Neutrophil (primary cell): ENCODE measurements around the gene MUC5B.

Experiments
- H3K27ac ChIP-seq: fragments of 200-600 bp; sonication (generic); 2 replicates; pipeline ENCODE4 v1.5.1; 2016; ENCODE audit warnings: mild to moderate bottlenecking, moderate library complexity
- H3K27me3 ChIP-seq: fragments of 200-600 bp; sonication (generic); 2 replicates; pipeline ENCODE4 v1.6.0; 2016; ENCODE audit warnings: mild to moderate bottlenecking
- H3K36me3 ChIP-seq: fragments of 200-600 bp; sonication (generic); 2 replicates; pipeline ENCODE4 v1.5.1; 2017
- H3K4me1 ChIP-seq, 2 experiments: fragments of 200-600 bp in 1 of 2; sonication (generic) in 1 of 2; 1 replicate in 1 of 2; 2 replicates in 1 of 2; pipeline versions ENCODE4 v1.5.1 to v1.6.1; 2013 to 2016; ENCODE audit warnings: low read depth in 1 of 2, low read length in 1 of 2, mild to moderate bottlenecking in 1 of 2, moderate library complexity in 1 of 2; ENCODE audit not compliant: control insufficient read depth in 1 of 2, insufficient read depth in 1 of 2
- H3K4me3 ChIP-seq, 2 experiments: fragments of 200-600 bp in 1 of 2; sonication (generic) in 1 of 2; 1 replicate in 1 of 2; 2 replicates in 1 of 2; pipeline ENCODE4 v1.5.1; 2013 to 2016; ENCODE audit warnings: low read depth in 1 of 2, low read length in 1 of 2, mild to moderate bottlenecking in 1 of 2, moderate library complexity in 1 of 2
- H3K9me3 ChIP-seq: fragments of 200-600 bp; sonication (generic); 2 replicates; pipeline ENCODE4 v1.5.1; 2016
- CTCF ChIP-seq: fragments of 200-600 bp; sonication (generic); IDR thresholded peaks from 2 replicates; pipeline ENCODE4 v1.5.1; 2016; ENCODE audit warnings: antibody characterized with exemption

MUC5B gene

GRCh38 chr11:1295086-1295485 lies 72.2 kb downstream of the MUC5B start:
- H3K36me3 ChIP-seq, result peaks cover 65% of the 10 kb centered on the region

GRCh38 chr11:1295591-1295990 lies 72.7 kb downstream of the MUC5B start:
- Histone ChIP-seq H3K36me3 (peaks cover 63% of the 10 kb centered on the region), H3K4me3 (no peak overlapping the region), H3K4me1 (peaks cover 29 to 32% of the 10 kb centered on the region in 2 experiments)

More at GRCh38 chr11:1295086-1295485, 72.2 kb downstream of the MUC5B start:
- H3K4me1 ChIP-seq, result peaks cover 27% of the 10 kb centered on the region in 2 experiments
- H3K4me3 ChIP-seq, result no peak overlapping the region
- no peak for TF ChIP-seq CTCF
- no peaks in the 10 kb centered on the region for H3K27me3 ChIP-seq
- H3K27ac ChIP-seq, result no peak overlapping the region
- no peaks in the 10 kb centered on the region for H3K9me3 ChIP-seq

GRCh38 chr11:1296287-1296686 lies 73.4 kb downstream of the MUC5B start:
- no peak for TF ChIP-seq CTCF
- Histone ChIP-seq H3K36me3 (peaks cover 60% of the 10 kb centered on the region), H3K27me3 (no peaks in the 10 kb centered on the region), H3K27ac (no peak overlapping the region), H3K4me3 (no peak overlapping the region), H3K9me3 (no peaks in the 10 kb centered on the region), H3K4me1 (peaks cover 29 to 34% of the 10 kb centered on the region in 2 experiments)

More at GRCh38 chr11:1295591-1295990, 72.7 kb downstream of the MUC5B start:
- TF ChIP-seq CTCF, result no peak
- Histone ChIP-seq H3K27ac (no peak overlapping the region), H3K27me3 (no peaks in the 10 kb centered on the region), H3K9me3 (no peaks in the 10 kb centered on the region)

- Histone ChIP-seq H3K9me3 (no peaks in the 10 kb centered on the region), H3K27ac (no peak overlapping the region), H3K4me1 (peaks cover 31 to 41% of the 10 kb centered on the region in 2 experiments), H3K36me3 (peaks cover 53% of the 10 kb centered on the region), H3K27me3 (no peaks in the 10 kb centered on the region), H3K4me3 (no peak overlapping the region)
- TF ChIP-seq CTCF, result no peak
Observed at GRCh38 chr11:1297011-1297575, 74.2 kb downstream of the MUC5B start.

GRCh38 chr11:1297576-1298473 lies 75.0 kb downstream of the MUC5B start:
- Histone ChIP-seq H3K9me3 (no peaks in the 10 kb centered on the region), H3K4me3 (no peak overlapping the region), H3K4me1 (peaks cover 37 to 48% of the 10 kb centered on the region in 2 experiments), H3K27ac (peak overlapping the region; percentile 75), H3K27me3 (no peaks in the 10 kb centered on the region), H3K36me3 (peaks cover 45% of the 10 kb centered on the region)
- TF ChIP-seq CTCF, result no peak
